Progenitor cell of endocrine pancreas (in vitro differentiated cells): Measurements from ENCODE around the gene DAG1. TPM values are rescaled to one million over a fixed set of nuclear protein-coding genes. Genes with fewer than 3 reads are reported as not detected.

ENCODE experiments used
- DNase-seq: peaks from one replicate; pipeline ENCODE4 v3.0.0; 2021; ENCODE audit warnings: low spot score; ENCODE audit not compliant: unreplicated experiment
- H3K27ac Mint-ChIP-seq: 2 replicates; pipeline ENCODE4 v1.8.0; 2021; ENCODE audit warnings: mild to moderate bottlenecking, moderate library complexity, mixed read lengths
- H3K27me3 Mint-ChIP-seq: 2 replicates; pipeline ENCODE4 v1.8.0; 2021; ENCODE audit warnings: mixed read lengths
- H3K36me3 Mint-ChIP-seq: 2 replicates; pipeline ENCODE4 v1.8.0; 2022; ENCODE audit warnings: mixed read lengths; ENCODE audit not compliant: insufficient read depth
- H3K4me1 Mint-ChIP-seq: 2 replicates; pipeline ENCODE4 v1.8.0; 2021; ENCODE audit warnings: low read depth, mixed read lengths
- H3K4me3 Mint-ChIP-seq: 2 replicates; pipeline ENCODE4 v1.8.0; 2021; ENCODE audit warnings: low read depth, mild to moderate bottlenecking, moderate library complexity, mixed read lengths
- H3K9me3 Mint-ChIP-seq: 2 replicates; pipeline ENCODE4 v1.8.0; 2021; ENCODE audit warnings: low read depth, mixed read lengths
- total RNA-seq: library from RNA; stranded (reverse); gene quantifications from 2 replicates; pipeline ENCODE4 v1.2.1, GENCODE V29; 2021
- TF ChIP-seq, protein P1 (sequence below): fragments of 200-600 bp; sonication (generic); IDR thresholded peaks from one replicate; pipeline ENCODE4 v1.5.0; 2021; ENCODE audit warnings: antibody characterized with exemption, mild to moderate bottlenecking; ENCODE audit not compliant: unreplicated experiment

Gene DAG1
- total RNA-seq, 1 donor from 2014 or later: 109 TPM

DNA sequence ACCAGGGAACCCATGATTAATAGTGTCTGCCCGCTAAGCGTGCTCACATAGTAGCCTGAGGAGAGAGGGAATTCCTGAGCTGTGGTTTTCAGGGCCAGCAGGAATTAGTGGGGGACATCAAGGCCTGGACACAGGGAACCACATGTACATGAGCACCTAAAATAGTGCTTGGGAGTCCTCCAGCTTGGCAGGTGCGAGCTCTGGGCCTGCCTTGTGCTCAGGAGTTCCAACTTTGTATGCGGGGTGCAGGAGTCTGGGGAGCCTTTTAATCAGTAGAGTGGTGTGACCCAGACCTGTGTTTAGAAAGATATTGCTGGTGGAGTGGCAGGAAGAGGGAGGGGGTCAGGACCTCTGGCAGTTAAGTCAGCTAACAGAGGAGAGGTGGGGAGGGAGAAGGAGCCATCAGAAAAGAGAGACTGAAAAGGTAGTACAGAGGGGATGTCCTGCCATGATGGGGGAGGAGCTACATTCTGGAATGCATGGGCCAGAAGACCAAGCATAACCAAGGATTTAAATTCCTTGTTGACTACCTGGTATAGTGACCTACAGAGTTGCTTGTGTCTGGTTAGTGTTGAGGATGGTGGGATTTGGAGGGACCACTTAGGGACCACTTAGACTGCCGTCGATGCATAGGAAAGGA, 1.9 kb downstream of the DAG1 start:
- DNase-seq: no peak
- peaks cover 24% of the 10 kb centered on the region for H3K4me1 Mint-ChIP-seq
- peak overlapping the region; percentile 98 for H3K27ac Mint-ChIP-seq
- TF ChIP-seq, protein P1, sequence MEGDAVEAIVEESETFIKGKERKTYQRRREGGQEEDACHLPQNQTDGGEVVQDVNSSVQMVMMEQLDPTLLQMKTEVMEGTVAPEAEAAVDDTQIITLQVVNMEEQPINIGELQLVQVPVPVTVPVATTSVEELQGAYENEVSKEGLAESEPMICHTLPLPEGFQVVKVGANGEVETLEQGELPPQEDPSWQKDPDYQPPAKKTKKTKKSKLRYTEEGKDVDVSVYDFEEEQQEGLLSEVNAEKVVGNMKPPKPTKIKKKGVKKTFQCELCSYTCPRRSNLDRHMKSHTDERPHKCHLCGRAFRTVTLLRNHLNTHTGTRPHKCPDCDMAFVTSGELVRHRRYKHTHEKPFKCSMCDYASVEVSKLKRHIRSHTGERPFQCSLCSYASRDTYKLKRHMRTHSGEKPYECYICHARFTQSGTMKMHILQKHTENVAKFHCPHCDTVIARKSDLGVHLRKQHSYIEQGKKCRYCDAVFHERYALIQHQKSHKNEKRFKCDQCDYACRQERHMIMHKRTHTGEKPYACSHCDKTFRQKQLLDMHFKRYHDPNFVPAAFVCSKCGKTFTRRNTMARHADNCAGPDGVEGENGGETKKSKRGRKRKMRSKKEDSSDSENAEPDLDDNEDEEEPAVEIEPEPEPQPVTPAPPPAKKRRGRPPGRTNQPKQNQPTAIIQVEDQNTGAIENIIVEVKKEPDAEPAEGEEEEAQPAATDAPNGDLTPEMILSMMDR: no peak
- no peaks in the 10 kb centered on the region for H3K27me3 Mint-ChIP-seq
- H3K4me3 Mint-ChIP-seq: peak overlapping the region; percentile 91
- H3K36me3 Mint-ChIP-seq: peaks cover 9% of the 10 kb centered on the region
- no peaks in the 10 kb centered on the region for H3K9me3 Mint-ChIP-seq

DNA sequence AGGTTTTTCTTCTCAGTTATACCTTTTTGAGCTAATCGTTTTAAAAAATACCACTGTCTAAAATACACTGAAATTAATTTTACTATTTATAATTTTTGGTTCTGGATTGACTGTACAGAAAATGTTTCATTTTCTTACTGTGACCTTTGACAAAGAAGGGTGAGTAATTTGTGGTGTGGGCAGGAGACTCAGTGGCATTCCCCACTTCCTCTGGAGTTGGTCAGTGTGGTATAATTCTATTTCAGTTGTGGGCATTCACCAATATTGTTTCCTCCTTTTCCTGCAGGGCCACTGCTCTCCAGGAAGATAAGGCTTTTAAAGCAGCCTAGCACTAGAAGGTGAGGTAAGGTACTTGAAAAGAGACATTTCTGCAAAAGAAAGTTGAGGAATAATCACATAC, 6.5 kb downstream of the DAG1 start:
- no peak overlapping the region for H3K4me3 Mint-ChIP-seq
- DNase-seq: no peak
- H3K4me1 Mint-ChIP-seq: peaks cover 7% of the 10 kb centered on the region
- no peak overlapping the region for H3K27ac Mint-ChIP-seq
- H3K9me3 Mint-ChIP-seq: no peaks in the 10 kb centered on the region
- no peaks in the 10 kb centered on the region for H3K27me3 Mint-ChIP-seq
- H3K36me3 Mint-ChIP-seq: peaks cover 14% of the 10 kb centered on the region
- TF ChIP-seq, protein P1: no peak

DNA sequence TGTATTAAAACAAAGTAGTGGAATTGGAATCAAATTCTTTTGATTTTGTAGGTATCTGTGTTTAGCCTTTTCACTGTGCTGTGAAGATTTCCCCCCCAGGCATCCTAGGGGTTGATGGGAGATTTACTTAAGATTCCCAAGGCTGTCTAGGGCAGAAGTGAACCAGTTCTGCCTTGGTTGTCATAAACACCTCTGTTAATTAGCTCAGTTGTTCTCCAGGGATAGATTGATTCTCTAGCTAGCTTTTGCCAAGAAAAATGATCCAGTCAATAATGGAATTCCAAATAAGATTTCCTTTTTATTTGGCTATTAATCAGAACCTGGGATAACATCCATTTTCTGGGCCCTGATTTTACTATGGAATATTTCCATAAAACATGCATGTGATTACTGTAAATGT, 12.7 kb downstream of the DAG1 start:
- H3K4me3 Mint-ChIP-seq: no peak overlapping the region
- H3K36me3 Mint-ChIP-seq: peaks cover 2% of the 10 kb centered on the region
- TF ChIP-seq, protein P1: no peak
- H3K4me1 Mint-ChIP-seq: peaks cover 10% of the 10 kb centered on the region
- DNase-seq: no peak
- no peaks in the 10 kb centered on the region for H3K9me3 Mint-ChIP-seq
- H3K27me3 Mint-ChIP-seq: no peaks in the 10 kb centered on the region
- H3K27ac Mint-ChIP-seq: no peak overlapping the region

DNA sequence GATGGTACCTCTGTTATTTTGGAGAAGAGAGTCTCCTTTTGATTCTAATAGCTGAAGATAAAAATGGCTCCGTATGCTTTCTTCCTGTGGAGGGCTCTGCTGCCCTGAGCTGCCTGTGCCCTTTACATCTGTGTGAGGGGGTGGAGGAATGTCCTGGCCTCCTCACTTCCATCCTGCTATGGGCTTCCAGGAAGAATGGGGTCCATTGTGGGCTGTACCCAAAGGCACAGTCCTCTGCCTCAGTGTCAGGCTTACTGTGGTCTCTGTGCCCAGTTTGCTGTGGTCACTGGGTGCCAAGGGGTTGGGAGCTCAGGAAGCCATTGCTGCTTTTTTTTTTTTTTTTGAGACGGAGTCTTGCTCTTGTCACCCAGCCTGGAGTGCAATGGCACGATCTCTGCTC, 14.4 kb downstream of the DAG1 start:
- TF ChIP-seq, protein P1: no peak
- DNase-seq: no peak
- Mint-ChIP-seq H3K27ac (no peak overlapping the region), H3K9me3 (no peaks in the 10 kb centered on the region), H3K4me1 (peaks cover 10% of the 10 kb centered on the region), H3K4me3 (no peak overlapping the region), H3K36me3 (peaks cover 3% of the 10 kb centered on the region), H3K27me3 (no peaks in the 10 kb centered on the region)

DNA sequence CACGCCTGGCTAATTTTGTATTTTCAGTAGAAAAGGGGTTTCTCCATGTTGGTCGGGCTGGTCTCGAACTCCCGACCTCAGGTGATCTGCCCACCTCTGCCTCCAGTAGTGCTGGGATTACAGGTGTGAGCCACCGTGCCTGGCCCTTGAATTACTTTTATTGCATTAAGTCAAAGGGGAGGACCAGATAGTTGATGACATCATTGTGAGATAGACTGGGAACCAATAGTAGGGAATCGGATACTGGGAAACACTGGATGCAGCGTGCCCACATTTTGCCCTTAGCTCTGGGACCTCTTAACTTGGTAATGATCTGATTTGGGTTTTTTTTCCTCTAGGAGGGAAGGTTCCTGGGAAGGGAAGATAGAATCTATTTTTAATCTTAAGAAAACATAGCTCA, 19.2 kb downstream of the DAG1 start:
- Mint-ChIP-seq H3K9me3 (no peaks in the 10 kb centered on the region), H3K4me1 (peaks cover 7% of the 10 kb centered on the region), H3K27ac (peak overlapping the region; percentile 56), H3K27me3 (no peaks in the 10 kb centered on the region), H3K36me3 (peaks cover 3% of the 10 kb centered on the region), H3K4me3 (no peak overlapping the region)
- DNase-seq: no peak
- TF ChIP-seq, protein P1: no peak
